Mesodermal cell (in vitro differentiated cells): ENCODE measurements around the gene NCK1.
"Not testable (repeated sequence)": the region's sequence is repeated elsewhere in the genome, so short reads cannot be mapped to it uniquely, and the experiment has no call there.

Source experiments
- H3K27ac ChIP-seq: 2 replicates; pipeline ENCODE4 v1.7.0; 2013; ENCODE audit warnings: mild to moderate bottlenecking, low read depth, low read length, moderate library complexity; ENCODE audit not compliant: severe bottlenecking
- H3K36me3 ChIP-seq: 2 replicates; pipeline ENCODE4 v1.7.1; 2013; ENCODE audit warnings: mild to moderate bottlenecking, low read length, moderate library complexity; ENCODE audit not compliant: control insufficient read depth, insufficient read depth
- H3K4me1 ChIP-seq: one replicate; pipeline ENCODE4 v1.7.1; 2013; ENCODE audit warnings: mild to moderate bottlenecking, low read length; ENCODE audit not compliant: insufficient read depth, control insufficient read depth, poor library complexity, severe bottlenecking
- H3K4me3 ChIP-seq: 2 replicates; pipeline ENCODE4 v1.7.0; 2013; ENCODE audit warnings: low read length, control low read depth, mild to moderate bottlenecking; ENCODE audit not compliant: insufficient read depth, poor library complexity, severe bottlenecking; ENCODE audit errors: extremely low read depth
- H3K9me3 ChIP-seq: 2 replicates; pipeline ENCODE4 v1.7.1; 2013; ENCODE audit warnings: mild to moderate bottlenecking, low read length, moderate library complexity; ENCODE audit not compliant: control insufficient read depth
- WGBS, 2 experiments: methylation state at CpG; one replicate each; pipeline ENCODE4 v1.1.5; 2013; ENCODE audit warnings: missing lambda C conversion rate in 2 of 2; ENCODE audit not compliant: insufficient coverage in 2 of 2; 5-methylcytosine and 5-hydroxymethylcytosine counted together

NCK1 gene

GRCh38 chr3:136898549-136898948 is 36.5 kb downstream of the NCK1 start:
- H3K27ac ChIP-seq = peak overlapping the region; percentile 82
- H3K4me1 ChIP-seq = peaks cover 38% of the 10 kb centered on the region
- WGBS, 2 experiments = 90 to 98% methylated on average over 4 of the region's 4 CpGs
- peaks cover 7% of the 10 kb centered on the region for H3K36me3 ChIP-seq
- H3K9me3 ChIP-seq = peaks cover 27% of the 10 kb centered on the region
- no peak overlapping the region for H3K4me3 ChIP-seq

- peaks cover 36% of the 10 kb centered on the region for H3K4me1 ChIP-seq
- H3K27ac ChIP-seq = peak overlapping the region; percentile 82
- peaks cover 31% of the 10 kb centered on the region for H3K9me3 ChIP-seq
- WGBS, 2 experiments = 63 to 100% methylated on average over 1 of the region's 2 CpGs
- H3K36me3 ChIP-seq = peaks cover 10% of the 10 kb centered on the region
- H3K4me3 ChIP-seq = no peak overlapping the region
Measured at GRCh38 chr3:136898954-136899353, 36.9 kb downstream of the NCK1 start.

GRCh38 chr3:136899622-136900158 is 37.7 kb downstream of the NCK1 start:
- peaks cover 35% of the 10 kb centered on the region for H3K9me3 ChIP-seq
- 20% methylated on average over 1 of the region's 2 CpGs; no CpG with 5 or more reads in 1 of the 2 experiments for WGBS, 2 experiments
- peak overlapping the region; percentile 82 for H3K27ac ChIP-seq
- H3K4me1 ChIP-seq = peaks cover 28% of the 10 kb centered on the region
- no peak overlapping the region for H3K4me3 ChIP-seq
- H3K36me3 ChIP-seq = peaks cover 10% of the 10 kb centered on the region

GRCh38 chr3:136900694-136901093 is 38.7 kb downstream of the NCK1 start:
- Histone ChIP-seq H3K4me1 (peaks cover 26% of the 10 kb centered on the region), H3K36me3 (peaks cover 18% of the 10 kb centered on the region), H3K9me3 (peaks cover 35% of the 10 kb centered on the region)
- not testable (repeated sequence) for H3K27ac ChIP-seq, H3K4me3 ChIP-seq
- 80% methylated on average over 1 of the region's 1 CpG; no CpG with 5 or more reads in 1 of the 2 experiments for WGBS, 2 experiments

GRCh38 chr3:136901391-136901790 is 39.4 kb downstream of the NCK1 start:
- WGBS, 2 experiments = no CpG with 5 or more reads among the region's 3 CpGs
- H3K4me1 ChIP-seq = peaks cover 20% of the 10 kb centered on the region
- no peak overlapping the region for H3K4me3 ChIP-seq
- H3K9me3 ChIP-seq = peaks cover 35% of the 10 kb centered on the region
- H3K27ac ChIP-seq = no peak overlapping the region
- peaks cover 17% of the 10 kb centered on the region for H3K36me3 ChIP-seq

- 80% methylated on average over 1 of the region's 1 CpG; no CpG with 5 or more reads in 1 of the 2 experiments for WGBS, 2 experiments
- H3K27ac ChIP-seq, H3K4me3 ChIP-seq: not testable (repeated sequence)
- peaks cover 35% of the 10 kb centered on the region for H3K9me3 ChIP-seq
- H3K36me3 ChIP-seq = peaks cover 16% of the 10 kb centered on the region
- peaks cover 20% of the 10 kb centered on the region for H3K4me1 ChIP-seq
Measured at GRCh38 chr3:136902530-136902929, 40.5 kb downstream of the NCK1 start.

- 33% methylated on average over 1 of the region's 1 CpG; no CpG with 5 or more reads in 1 of the 2 experiments for WGBS, 2 experiments
Measured at GRCh38 chr3:136903899-136904298, 41.9 kb downstream of the NCK1 start.

GRCh38 chr3:136904746-136905145 is 42.7 kb downstream of the NCK1 start:
- 71 to 86% methylated on average over 2 to 3 of the region's 4 CpGs for WGBS, 2 experiments
- Histone ChIP-seq H3K9me3 (peaks cover 35% of the 10 kb centered on the region), H3K36me3 (peaks cover 19% of the 10 kb centered on the region), H3K4me3 (no peak overlapping the region), H3K4me1 (peaks cover 10% of the 10 kb centered on the region), H3K27ac (no peak overlapping the region)

More at GRCh38 chr3:136903899-136904298, 41.9 kb downstream of the NCK1 start:
- H3K9me3 ChIP-seq = peaks cover 35% of the 10 kb centered on the region
- no peak overlapping the region for H3K27ac ChIP-seq
- peaks cover 19% of the 10 kb centered on the region for H3K36me3 ChIP-seq
- H3K4me3 ChIP-seq = no peak overlapping the region
- H3K4me1 ChIP-seq = peaks cover 11% of the 10 kb centered on the region

GRCh38 chr3:136905549-136905948 is 43.5 kb downstream of the NCK1 start:
- peaks cover 19% of the 10 kb centered on the region for H3K36me3 ChIP-seq
- no peak overlapping the region for H3K27ac ChIP-seq
- H3K4me3 ChIP-seq = no peak overlapping the region
- H3K9me3 ChIP-seq = peaks cover 30% of the 10 kb centered on the region
- WGBS, 2 experiments = 100% methylated on average over 1 of the region's 1 CpG
- H3K4me1 ChIP-seq = peaks cover 10% of the 10 kb centered on the region

GRCh38 chr3:136906725-136907124 is 44.7 kb downstream of the NCK1 start:
- WGBS, 2 experiments = 51 to 82% methylated on average over 2 to 5 of the region's 5 CpGs
- peaks cover 20% of the 10 kb centered on the region for H3K9me3 ChIP-seq
- no peak overlapping the region for H3K27ac ChIP-seq
- peaks cover 10% of the 10 kb centered on the region for H3K4me1 ChIP-seq
- peaks cover 19% of the 10 kb centered on the region for H3K36me3 ChIP-seq
- H3K4me3 ChIP-seq = no peak overlapping the region

GRCh38 chr3:136908297-136908696 is 46.3 kb downstream of the NCK1 start:
- Histone ChIP-seq H3K27ac (no peak overlapping the region), H3K36me3 (peaks cover 22% of the 10 kb centered on the region), H3K4me1 (peaks cover 10% of the 10 kb centered on the region), H3K9me3 (peaks cover 11% of the 10 kb centered on the region), H3K4me3 (no peak overlapping the region)
- WGBS, 2 experiments = 95 to 100% methylated on average over 1 to 2 of the region's 2 CpGs
